Limb (tissue), 2 donors: ENCODE results near the gene CNRIP1.

Experiments used
- DNase-seq, 2 donors: peaks; one replicate each; pipeline ENCODE4 v3.0.0-alpha.2; 2016; ENCODE audit errors: extremely low spot score in 2 of 2

The CNRIP1 gene

GRCh38 chr2:68292108-68292710 lies 27.5 kb downstream of the CNRIP1 start:
- no peak for DNase-seq

DNA sequence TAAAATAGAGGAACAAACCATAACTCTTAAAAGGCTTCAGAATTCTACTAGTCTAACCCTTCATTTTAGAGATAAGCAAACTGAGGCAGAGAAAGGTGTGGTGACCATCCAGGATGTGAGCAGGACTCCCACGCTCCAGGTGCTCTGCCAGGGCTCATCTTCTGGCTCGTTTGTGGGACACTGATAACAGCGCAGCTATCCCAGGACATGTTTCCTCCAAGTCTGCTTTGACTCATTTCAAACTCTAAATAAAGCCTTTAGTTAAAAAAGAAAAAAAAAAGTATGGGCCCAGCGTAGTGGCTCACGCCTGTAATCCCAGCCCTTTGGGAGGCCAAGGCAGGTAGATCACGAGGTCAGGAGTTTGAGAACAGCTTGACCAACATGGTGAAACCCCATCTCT lies 28.4 kb downstream of the CNRIP1 start:
- DNase-seq = no peak

- DNase-seq = no peak
These were observed 28.8 kb downstream of the CNRIP1 start for GRCh38 chr2:68290901-68291300.

GRCh38 chr2:68287580-68288441 lies 31.9 kb downstream of the CNRIP1 start:
- peak in 1 of 2 donors; percentile 27 for DNase-seq

- peak; percentile 32 to 42 for DNase-seq
These were observed 34.9 kb downstream of the CNRIP1 start for GRCh38 chr2:68284896-68285295.

GRCh38 chr2:68283419-68283812 lies 36.3 kb downstream of the CNRIP1 start:
- no peak for DNase-seq

- peak in 1 of 2 donors; percentile 30 for DNase-seq
These were observed 36.8 kb downstream of the CNRIP1 start for GRCh38 chr2:68282811-68283418.

DNA sequence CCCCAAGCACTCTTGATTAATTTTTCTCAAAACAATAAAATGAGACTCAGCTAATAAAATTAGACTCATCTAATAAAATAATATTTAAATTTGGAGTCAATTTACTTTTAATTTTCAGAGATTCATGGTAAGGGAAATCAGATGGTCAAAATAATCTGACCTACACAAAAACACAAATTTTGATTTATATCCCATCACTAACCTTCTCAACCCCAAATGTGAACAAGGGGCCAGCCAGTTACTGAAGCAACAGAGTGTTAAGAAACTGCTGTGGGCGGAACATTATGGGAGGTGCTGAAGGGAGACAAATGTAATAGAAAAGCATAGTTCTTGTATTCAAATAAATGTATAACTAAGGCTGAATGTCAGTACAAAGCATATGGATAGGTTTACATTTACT lies 39.0 kb downstream of the CNRIP1 start:
- DNase-seq = no peak

- no peak for DNase-seq
These were observed 39.4 kb downstream of the CNRIP1 start for GRCh38 chr2:68280348-68280747.

DNA sequence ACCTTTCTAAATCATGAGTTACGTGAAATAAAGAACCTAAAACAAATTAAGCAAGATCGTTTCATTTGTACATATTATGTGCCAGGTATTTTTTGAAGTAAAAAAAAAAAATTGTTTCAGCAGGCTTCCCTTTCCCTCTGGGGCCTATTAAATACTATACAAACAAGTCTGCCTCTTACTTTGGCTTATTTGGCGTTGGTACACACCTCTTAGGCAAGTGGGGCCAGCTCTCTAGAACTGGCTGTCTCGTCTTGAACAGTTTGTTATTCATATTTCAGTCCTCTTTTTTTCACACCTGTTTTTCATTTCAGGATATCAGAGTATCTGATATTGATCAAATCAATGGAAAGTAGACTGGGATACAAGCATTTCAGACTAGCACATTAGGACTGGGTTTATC lies 40.1 kb downstream of the CNRIP1 start:
- no peak for DNase-seq

GRCh38 chr2:68278169-68278568 lies 41.6 kb downstream of the CNRIP1 start:
- DNase-seq = no peak

GRCh38 chr2:68274022-68274421 lies 45.7 kb downstream of the CNRIP1 start:
- no peak for DNase-seq

DNA sequence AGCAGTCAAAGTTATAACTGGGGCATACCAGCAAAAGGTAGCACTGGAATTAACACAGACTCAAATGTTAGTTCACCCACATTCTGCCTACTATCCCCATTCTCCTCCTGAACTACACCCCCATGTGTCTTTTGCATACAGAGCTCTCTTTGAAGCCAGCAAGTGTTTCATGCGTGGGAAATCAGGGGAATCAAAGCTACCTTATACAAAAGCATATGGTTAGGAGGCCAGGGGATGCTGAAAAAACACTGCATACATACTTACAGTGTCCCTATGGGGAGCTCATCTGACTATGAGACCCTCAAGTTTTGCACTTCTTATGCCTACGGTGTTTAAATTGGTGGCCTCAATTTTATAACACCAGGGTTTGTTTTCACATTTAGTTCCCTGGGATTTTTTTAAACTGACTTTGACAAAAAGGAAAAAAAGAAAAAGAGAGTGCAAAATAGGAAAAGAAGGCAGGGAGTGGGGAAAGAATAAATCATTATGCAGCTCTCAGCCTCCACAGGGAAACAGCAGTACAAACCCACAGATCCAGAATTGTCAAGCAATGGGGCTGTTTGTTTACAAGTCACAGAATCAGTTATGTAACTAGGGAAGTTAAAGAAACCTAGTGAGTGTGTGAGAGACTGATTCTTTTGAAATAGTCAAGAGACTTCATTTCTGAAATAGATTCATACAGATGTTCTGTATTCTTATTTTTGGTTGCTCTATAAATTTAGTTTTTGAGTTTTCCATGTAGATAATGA lies 47.3 kb downstream of the CNRIP1 start:
- DNase-seq = no peak

DNA sequence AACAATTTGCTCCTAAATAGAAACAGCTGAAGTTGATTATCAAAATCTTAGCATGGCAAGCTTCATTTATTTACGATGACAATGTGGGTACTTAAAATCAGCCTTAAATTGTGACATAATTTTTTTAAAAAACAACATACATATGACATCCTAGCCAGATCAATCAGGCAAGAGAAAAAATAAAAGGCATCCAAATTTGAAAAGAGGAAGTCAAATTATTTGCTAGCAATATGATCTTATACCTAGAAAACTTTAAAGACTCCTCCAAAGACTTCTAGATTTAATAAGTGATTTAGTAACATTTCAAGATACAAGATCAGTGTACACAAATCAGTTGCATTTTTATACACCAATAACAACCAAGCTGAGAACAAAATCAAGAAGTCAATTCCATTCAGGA lies 53.1 kb downstream of the CNRIP1 start:
- no peak for DNase-seq

DNA sequence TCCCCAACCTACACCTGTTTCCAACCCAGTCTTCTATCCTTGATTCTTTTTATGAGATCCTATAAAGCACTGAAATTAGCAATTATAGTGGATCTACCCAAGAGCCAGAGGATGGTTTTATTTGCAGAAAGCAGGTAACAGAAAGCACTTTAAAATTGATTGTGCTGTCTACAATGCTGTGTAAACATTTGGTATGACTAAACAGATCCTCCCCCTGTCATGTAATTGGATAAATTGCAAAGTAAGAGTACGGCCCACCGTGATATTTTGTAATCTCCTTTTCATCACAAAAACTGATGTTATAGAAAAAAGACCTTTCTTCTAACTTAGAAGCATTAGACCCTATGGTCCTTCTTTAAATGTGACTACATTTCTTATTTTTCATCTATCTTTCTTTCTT lies 56.1 kb downstream of the CNRIP1 start:
- no peak for DNase-seq

DNA sequence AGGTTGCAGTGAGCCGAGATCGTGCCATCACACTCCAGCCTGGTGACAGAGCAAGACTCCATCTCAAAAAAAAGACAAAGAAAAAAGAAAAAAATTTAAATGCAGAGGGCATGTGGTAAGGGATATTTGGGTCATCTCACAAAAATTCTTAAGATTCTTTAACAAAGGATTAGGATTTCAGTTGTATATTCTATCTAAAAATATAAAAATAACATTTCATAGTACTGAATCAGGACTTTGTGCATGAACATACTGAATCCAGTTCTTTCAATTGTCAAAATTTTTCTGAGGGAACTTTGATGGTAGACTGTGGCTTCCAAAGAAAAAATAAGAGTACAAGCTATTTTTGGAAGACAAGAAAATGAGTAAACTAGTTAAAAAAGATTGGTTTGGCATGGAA lies 60.9 kb downstream of the CNRIP1 start:
- DNase-seq = no peak

DNA sequence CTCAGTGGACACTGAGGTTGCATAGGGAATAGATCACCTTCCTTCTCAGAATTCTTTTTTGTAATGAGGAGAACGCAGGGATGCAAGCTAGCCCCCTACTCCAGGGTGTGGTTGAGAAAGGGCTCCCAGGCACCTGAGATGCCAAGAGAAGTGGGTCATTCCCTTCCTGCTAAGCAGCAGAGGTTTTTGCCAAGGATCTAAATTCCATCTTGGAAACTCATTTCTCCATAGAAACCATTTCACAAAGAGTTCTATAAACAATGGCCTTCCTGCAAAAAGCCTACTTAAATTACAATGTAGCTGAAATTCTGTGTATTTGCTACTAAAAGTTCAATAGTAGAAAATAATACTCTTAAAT lies 63.7 kb downstream of the CNRIP1 start:
- DNase-seq = no peak

- peak in 1 of 2 donors; percentile 33 for DNase-seq
These were observed 66.3 kb downstream of the CNRIP1 start for GRCh38 chr2:68253219-68254068.

GRCh38 chr2:68252400-68253218 lies 67.1 kb downstream of the CNRIP1 start, which contains the start of gene PPP3R1:
Gene PPP3R1, minus strand, starts transcription at chr2:68252532. Its CDS starts 405 bp downstream, at chr2:68252127.
- DNase-seq = peak; percentile 94 to 98

DNA sequence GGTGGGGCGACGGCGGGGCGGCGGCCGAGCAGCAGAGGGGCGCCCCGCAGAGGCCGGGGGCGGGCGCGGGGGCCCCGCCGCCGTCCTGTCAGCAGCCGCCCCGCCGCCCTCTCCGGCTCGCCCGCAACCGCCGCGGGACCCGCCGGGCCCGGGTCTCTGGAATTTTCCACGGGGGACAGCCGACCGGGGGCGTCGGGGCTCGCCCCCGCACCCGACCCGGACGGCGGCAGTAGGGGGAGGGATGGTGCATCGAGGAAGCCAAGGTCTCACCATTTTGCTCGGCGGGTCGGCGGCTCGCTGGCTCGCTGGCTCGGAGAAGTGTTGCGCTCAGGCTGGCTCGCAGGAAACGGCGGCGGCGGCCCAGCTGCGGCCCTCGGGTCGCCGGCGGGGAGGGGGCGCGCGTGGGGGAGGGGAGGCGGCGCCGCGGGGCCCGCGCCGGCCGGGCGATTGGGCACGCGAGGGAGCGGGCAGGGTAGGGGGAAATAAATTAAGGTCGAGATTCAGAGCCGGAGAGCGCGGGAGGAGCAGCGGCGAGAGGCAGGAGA lies 67.8 kb downstream of the CNRIP1 start:
- no peak for DNase-seq
